GM18858 (cell line): Measurements from ENCODE around the gene FBRSL1.
A peak's percentile ranks its signal among the peaks of the same experiment; 100 is the strongest.
"Not testable (repeated sequence)": the region's sequence is repeated elsewhere in the genome, so short reads cannot be mapped to it uniquely, and the experiment has no call there.

ENCODE experiments used
- ATAC-seq: cut with Tn5 transposase; IDR thresholded peaks from one replicate; pipeline ENCODE4 v1.9.1; 2021; ENCODE audit not compliant: unreplicated experiment

FBRSL1 gene

DNA sequence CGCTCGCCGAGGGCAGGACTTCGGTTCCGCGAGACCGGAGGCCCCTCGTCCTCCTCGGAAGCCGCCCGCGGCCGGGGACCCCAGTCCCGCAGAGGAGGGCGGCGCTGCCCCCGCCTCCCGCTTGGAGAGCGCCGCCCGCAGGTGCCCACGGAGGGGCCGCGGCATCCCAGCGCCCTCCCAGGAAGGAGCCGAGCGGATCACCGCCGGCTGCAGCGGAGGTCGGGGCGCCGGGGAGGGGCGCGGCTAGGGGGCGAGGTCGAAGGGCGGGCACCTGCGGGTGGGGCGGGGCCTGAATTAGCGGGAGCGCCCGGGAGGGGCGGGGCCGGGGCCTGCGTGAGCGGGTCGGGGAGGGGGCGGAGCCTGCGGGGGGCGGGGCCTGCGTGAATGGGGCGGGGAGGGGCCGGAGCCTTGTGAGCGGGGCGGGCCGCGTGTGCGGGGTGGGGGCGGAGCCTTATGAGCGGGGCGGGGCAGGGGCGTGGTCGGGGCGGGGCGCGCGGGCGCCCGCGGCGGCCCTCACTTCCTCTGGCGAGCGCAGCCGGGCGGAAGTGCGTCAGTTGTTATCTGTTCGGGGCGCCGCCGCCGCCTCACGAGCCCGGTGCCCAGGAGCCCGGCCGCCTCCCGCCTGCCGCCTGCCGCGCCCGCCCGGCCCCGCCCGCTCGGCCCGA is at the start of gene FBRSL1:
Gene FBRSL1, plus strand, starts transcription at position 550 of the 665 bp plus-strand sequence.
- ATAC-seq: peak; percentile 40

DNA sequence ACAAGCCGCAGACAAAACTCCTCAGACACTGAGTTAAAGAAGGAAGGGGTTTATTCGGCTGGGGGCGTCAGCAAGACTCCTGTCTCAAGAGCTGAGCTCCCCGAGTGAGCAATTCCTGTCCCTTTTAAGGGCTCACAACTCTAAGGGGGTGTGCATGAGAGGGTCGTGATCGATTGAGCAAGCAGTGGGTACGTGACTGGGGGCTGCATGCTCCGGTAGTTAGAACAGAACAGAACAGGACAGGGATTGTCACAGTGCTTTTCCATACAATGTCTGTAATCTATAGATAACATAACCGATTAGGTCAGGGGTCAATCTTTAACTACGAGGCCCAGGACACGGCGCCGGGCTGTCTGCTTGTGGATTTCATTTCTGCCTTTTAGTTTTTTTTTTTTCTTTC is 49.5 kb upstream of the FBRSL1 start:
- ATAC-seq: not testable (repeated sequence)

DNA sequence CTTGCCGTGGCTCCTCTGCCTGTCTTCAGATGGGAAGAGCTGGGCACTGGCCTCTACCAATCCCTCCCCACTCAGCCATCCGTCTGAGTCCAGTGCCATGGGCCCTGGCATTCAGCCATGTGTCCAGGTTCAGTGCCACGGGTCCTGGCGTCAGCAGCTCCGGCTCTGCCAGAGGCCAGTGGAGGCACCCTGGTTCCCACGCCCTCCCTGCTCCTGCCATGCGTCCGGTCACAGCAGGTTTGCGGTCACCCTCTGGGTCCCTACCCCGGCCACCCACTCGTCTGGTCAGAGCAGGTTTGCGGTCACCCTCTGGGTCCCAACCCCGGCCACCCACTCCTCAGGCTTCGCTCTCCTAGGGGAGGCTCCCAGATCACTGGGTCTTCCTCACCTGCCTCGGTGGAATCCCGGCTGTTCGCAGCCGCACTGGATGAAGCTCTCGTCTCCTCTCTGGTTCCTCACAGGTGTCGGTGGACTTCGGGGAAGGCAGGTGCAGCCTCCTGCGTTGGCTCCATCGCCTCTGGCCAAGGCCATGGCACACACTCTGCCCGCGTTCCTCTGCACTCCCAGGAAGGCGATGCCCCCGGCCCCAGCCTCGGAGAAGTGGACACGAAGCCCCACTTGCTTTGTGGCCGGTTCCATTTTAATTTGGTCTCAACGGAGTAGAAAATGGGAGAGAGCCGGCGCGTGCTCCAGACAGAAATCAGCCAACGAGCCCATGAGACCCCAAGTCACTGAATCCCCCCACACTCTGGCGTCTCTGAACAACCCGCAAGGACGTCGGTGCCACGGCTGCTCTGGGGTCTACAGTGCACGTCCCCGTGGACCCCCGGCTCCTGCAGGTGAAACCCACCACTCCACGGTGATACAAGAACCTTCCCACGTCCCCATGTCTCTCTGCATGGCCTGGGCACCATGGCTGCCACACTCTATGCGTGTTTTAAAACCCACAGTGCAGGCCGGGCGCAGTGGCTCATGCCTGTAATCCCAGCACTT is 47.8 kb upstream of the FBRSL1 start:
- ATAC-seq: no peak

DNA sequence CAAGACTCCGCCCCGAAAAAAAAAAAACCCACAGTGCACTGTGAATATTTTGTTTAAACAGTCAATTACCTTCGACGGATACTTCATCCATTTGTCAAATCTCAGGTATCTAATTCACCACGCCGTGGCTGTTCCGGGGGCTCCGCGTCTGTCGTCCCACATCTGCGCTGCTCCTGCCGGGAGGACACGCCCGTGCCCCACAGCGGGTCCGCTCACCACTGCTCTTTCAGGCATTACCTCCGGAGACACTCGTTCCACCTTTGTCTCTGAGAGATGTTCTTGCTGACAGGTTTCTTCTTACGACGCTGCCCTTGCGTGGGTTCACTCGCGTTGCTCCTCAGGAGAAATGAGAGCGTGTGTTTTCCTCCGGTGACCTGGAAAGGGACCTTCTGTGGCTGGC is 46.9 kb upstream of the FBRSL1 start:
- no peak for ATAC-seq

DNA sequence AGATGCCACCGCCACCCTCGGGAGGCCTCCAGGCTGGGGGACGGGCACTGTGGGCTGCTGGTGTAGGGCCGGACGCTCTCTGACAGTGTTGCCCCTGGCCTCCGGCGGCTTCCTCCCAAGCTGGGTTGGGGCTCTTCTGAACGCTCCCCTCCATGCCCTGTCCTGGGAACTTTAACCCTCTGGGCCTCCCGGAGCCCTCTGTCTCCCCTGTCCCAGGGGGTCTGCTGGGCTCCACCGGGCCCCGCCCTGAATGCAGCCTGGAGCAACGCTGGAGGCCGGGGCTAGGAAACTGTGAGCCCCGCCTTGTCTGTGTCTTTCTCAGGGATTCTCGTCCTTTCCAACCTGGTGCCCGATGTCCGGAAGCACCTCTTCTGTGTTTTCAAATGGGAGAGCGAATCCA is 45.7 kb upstream of the FBRSL1 start:
- no peak for ATAC-seq

DNA sequence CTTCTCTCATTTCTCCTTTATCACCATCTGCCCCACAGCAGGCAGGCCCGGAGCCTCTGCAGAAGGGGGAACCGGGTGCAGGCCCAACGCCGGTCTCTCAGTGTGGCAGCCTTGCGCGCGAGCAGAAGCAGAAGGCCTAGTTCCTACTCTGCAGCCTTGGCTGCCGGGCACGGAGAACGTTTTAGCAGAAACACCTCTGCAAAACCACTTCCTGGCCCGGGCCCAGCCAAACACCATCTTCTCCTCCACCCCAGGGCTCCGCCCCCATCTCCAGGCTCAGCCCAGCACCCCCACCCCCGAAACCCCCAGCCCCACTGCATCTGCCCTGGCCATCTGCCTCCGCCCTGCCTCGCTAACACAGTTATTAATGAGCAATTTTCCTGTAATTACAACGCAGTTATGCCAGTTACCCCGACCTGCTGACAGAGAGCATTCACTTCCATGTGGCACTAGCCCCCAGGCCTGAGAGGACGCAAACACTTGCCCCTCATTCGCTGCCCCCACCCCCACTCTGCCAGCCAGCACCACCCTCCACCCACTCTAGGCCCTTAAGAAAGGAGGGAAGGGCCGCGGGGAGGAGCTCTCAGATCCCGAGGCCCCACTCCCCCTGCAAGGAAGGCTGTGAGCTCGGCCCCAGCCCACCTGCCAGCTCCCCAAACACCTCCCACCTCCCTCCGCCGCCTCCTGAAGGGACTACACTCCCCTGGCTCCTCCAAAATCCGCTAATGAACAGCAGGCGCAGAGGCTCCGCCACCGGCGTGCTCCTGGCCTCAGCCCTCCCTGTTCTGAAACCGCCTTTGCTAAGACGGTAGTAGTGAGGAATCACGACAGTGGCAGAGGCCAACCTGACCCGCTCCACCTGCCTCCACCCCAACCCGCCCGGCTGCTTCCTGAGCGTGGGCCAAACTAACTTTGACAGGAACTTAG is 44.7 kb upstream of the FBRSL1 start:
- ATAC-seq: peak; percentile 37

DNA sequence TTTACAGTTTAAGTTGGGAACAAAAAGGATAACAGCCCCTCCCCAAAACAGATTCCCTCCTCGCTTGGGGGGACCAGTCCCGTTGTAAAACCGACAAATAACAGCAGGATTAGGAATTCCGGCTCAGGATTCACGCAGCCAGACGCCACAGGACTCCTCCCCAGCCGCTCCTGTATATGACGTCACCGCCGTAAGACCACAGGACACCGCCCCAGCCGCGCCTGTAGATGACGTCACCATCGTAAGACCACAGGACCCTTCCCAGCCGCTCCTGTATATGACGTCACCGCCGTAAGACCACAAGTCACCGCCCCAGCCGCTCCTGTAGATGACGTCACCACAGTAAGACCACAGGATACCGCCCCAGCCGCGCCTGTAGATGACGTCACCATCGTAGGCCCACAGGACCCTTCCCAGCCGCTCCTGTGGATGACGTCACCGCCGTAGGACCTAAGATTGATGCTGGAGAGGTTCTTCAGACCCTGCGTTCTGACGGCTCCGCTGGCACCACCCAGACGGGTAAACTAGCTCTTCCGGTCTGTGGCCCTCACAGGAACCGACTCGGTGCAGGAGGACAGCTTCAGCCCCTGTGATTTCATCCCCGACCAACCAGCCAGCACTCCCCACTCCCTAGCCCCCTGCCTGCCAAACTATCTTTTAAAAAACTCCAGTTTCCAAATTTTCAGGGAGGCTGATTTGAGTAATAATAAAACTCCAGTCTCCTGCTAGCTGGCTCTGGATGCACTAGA is 43.9 kb upstream of the FBRSL1 start:
- ATAC-seq: no peak

DNA sequence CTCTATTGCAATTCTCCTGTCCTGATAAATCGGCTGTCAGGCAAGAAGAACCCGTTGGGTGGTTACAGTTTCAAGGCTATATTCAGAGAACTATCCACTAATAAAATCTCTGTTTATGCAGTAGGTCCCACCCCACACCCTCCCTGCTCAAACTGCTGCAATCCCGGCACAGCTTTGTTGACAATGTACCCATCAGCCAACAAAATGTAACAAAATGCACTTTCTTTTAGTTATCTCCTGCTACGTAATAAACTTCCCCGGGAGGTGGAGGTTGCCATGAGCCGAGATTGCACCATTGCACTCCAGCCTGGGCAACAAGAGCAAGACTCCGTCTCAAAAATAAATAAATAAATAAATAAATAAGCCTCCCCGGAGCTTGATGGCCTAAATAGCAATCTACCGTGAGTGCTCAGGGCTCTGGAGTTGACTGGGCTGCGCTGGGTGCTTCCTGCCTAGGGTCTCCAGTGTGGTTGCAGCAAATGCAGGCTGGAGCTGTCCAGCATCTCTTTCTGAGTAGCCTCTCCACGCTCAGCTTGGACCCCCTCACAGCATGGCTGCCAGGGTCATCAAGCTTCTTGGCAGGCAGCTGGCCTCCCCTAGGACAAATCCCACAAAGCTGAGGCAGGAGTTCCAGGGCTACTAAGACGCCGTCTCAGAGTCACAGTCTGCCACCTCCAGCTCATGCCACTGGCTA is 43.2 kb upstream of the FBRSL1 start:
- ATAC-seq: no peak

DNA sequence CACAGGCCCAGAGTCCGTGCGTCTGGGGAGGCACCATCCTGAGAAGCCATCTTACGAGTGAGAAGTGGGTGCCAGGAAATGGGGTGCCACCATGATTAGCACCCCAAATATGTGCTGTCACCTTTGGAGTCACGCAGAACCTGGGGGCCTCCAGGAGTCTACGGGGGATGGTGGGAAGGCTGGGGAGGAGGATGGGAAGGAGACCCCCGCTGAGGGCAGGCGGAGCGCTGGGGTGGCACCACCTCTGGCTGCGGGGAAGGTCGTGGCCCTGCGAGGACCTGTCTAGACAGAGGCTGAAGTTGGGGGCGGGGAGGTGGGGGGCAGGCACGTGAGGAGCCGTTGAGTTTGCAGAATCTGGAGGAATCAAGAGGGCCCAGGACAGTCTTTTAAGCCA is 42.6 kb upstream of the FBRSL1 start:
- ATAC-seq: no peak

DNA sequence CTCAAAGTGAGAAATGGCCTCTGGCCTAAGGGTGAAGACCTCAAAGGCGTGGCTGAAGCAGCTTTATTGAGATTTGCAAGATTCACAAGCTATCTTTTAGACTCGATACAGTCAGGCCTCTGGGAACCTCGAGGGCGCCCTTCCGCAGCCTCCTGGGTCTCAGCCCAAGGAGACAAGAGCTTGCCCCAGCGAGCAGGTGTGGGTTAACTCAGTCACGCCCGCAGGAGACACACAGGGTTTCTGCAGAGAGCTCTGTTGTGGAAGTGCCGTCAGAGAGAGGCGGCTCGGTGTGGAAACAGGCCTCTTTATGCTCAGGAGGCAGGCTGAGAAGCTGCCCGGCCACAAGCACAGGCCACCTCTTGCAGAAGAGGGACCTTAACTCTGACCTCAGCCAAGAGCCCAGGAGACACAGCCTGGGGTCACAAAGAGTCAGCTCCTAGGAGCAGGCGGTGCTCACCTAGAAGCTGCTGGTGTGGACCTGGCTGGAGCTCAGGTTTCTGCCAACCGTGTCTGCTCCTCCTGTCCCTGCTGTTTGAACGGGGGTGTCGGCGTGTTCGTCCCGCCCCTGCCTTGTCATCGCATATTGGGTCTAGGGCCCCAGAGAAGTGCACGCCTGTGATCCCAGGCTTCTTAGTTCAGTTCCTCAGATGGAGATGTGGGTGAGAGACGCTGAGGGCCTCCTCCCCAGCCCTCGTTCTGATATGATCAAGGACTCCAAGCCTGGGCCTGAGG is 42.1 kb upstream of the FBRSL1 start:
- no peak for ATAC-seq

DNA sequence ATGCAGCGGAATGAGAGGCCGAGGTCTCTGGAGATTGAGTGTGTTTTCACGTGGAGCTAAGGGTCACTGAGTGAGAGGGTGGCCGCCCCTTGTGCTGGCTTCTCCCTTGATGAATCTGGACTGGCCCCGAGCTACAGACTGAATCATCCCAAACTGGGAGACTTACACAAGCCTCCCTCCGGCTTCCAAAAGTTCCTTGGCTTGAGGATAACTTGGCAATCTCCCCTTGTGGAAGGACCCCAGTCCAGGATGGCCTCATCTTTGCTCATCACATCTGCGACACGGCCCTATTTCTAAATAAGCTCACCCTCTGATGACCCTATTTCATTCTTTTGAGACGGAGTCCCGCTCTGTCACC is 41.5 kb upstream of the FBRSL1 start:
- no peak for ATAC-seq

DNA sequence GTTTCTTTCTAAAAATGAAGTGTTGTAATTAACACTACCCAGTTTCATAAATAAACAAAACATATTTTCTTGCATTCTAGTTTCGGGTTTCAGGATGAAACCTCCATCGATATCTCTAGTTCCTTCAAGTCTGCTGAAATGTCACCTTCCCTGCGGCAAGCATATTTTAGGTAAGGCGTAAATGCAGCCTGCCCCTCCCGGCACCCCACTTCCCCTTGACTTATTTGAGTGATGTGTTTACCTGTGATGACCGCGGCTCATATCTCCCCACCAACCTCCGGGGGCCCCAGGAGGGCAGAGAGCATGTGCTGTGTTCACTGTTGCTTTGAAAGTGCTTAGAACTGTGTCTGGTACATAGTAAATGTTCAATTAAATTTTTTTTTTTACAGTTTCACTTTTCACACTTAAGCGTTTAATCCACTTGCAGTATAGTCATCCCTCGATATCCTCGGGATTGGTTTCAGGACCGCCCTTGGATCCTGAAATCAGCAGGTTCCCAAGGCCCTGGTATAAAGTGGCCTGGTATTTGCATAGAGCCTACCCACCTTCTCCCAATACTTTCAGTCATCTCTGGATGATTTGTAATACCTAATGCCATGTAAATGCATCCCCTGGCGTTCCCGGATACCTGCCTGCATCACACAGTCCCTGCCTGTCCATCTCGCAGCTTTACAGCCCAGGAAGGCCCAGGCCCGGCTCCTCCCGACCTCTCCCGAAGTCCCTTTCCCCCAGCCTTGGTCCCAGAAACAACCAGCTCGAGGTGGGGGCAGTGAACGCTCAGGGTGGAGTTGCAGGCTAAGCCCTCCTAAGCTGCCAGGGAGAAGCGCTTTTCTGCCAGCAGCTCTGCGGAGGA is 40.2 kb upstream of the FBRSL1 start:
- peak; percentile 45 for ATAC-seq

DNA sequence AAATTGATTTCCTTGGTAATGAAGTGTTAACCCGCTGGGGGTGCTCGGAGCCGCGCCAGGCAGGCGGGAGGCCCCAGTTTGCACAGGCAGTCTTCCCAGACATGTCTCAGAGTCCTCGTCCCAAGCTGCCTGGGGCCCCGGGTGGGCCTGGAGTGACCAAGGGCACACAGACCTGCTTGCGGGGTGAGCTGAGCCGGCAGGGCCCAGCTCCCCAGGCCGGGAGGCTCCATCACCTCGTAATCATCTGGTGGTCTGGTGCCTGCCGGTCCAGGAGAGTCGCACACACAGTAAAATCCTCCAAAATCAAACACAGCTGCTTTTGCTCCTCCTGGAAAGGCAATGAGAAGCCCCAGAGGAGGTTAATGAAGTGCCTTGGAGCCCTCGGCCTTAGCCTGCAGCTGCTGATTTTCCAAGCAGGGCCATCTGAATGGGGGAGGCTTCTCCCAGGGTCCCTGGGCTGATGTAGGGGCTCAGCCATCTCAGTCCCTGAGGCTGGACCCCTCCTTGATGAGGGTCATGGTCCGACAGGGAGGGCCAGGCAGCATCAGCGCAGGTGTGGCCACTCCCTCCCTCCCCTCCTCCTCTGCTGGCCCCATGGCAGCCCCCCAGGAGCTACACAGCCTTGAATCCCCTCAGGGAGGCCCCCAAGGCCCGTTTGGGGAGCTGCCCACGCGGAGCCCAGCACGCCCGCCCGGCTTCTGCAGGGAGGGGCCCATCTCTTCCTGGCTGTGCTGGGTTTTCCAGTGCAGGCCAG is 39.4 kb upstream of the FBRSL1 start:
- no peak for ATAC-seq

DNA sequence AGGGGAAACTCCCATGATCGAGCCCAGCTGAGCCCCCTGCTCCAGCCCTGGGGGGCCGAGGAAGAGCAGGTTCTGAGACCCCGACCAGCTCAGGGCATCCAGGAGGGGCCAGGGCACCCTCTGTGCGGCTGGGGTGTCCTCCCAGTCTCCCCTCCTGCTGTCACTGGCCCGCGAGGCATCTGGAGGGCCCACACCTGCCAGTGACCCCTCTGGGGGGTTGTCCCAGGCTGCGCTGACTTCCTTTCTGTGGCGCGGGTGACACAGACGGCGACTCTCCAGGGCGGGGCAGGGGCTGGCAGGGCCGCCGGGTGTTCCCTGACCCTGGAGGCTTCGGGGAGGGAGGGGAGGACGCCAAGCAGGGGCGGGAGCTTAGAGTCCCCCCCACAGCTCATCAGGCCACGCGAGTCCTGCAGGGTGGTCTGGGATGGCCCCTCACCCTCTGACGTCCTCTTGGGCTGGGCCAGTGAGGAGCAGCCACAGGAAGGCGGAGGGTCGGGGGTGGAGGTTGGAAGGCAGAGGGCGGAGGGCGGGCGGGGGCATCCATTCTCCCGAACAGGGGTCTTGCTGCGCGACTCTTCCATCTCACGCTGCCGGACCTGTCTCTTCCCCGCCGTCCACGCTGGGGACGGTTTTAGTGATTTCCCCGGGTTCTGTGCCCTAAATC is 38.6 kb upstream of the FBRSL1 start:
- no peak for ATAC-seq

DNA sequence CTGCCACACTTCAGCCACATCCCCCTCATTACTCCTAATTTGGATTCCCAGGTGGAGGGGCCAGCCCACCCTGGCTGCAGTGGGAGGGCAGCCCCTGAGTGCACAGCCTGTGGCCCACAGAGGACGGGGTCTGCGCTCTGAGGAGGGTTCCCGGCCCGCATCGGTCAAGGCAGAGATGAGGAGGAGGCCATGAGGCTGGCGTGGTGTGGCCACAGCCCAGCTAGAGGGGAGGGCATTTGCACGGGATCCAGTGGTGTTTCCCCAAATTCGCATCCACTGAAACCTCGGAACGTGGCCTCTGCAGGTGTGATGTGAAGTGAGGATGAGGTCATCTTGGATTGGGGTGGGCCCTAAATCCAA is 38.1 kb upstream of the FBRSL1 start:
- no peak for ATAC-seq

DNA sequence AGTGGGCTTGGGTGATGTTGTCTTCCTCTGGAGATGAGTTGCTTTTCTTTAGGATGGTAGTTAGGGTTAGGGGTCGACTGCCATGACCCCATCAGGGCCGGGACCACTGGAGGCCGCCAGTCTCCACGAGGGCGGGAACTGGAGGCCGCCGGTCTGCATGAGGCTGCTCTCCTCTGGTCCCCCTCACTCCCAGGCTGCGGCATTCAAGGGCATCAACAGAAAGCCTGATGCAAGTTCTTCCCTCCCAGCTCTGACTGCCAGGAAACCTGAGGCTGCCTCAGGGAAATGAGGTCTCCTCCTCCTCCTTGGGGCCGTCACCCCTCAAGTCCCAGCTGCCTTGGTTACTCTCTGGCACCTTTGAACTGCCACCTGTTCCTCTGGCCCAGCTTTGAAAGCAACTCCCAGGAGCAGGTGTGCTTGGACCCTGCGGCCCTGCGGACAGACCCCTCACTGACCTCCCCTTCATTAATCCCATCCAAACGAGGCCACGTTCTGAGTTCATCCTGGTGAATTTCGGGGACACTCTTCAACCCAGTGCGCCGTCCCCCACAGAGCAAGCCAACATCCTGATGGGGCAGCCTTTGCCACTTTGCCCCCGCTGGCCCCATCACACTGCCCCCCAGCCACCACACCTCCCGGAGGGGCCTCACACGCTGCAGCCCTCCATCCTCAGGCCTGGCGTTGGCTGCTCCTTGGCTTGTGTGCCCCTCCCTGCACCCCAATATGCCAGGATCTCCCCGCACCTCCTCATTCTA is 37.2 kb upstream of the FBRSL1 start:
- ATAC-seq: no peak
